Stomach smooth muscle (tissue), 2 donors: ENCODE data around the gene FAM3D.

ENCODE experiments used
- H3K27ac ChIP-seq: one replicate; pipeline ENCODE4 v1.7.0; 2013; ENCODE audit warnings: mild to moderate bottlenecking, low read length, inconsistent platforms
- H3K27me3 ChIP-seq, 2 donors: one replicate each; pipeline ENCODE4 v1.7.0; 2013; ENCODE audit warnings: low read length in 2 of 2; ENCODE audit not compliant: insufficient read depth in 2 of 2, control insufficient read depth in 1 of 2
- H3K36me3 ChIP-seq, 2 donors: one replicate each; pipeline ENCODE4 v1.7.0; 2013; ENCODE audit warnings: low read length in 2 of 2; ENCODE audit not compliant: control insufficient read depth in 2 of 2, insufficient read depth in 2 of 2
- H3K4me1 ChIP-seq: one replicate; pipeline ENCODE4 v1.7.0; 2013; ENCODE audit warnings: low read length; ENCODE audit not compliant: control insufficient read depth, insufficient read depth
- H3K4me3 ChIP-seq, 2 donors: one replicate each; pipeline ENCODE4 v1.7.0; 2013; ENCODE audit warnings: low read length in 2 of 2
- H3K9ac ChIP-seq, 2 donors: one replicate each; pipeline ENCODE4 v1.7.0; 2013; ENCODE audit warnings: low read length in 2 of 2, mild to moderate bottlenecking in 1 of 2
- H3K9me3 ChIP-seq, 2 donors: one replicate each; pipeline ENCODE4 v1.7.0; 2013; ENCODE audit warnings: low read length in 2 of 2; ENCODE audit not compliant: control insufficient read depth in 2 of 2
- donor health status: healthy.
- donor health status: Pancreatic carcinoma.

Gene FAM3D

GRCh38 chr3:58668247-58668646 is 1.7 kb upstream of the FAM3D start:
- Histone ChIP-seq H3K36me3 (no peaks in the 10 kb centered on the region), H3K27me3 (peaks cover 0 to 3% of the 10 kb centered on the region in 2 donors), H3K9me3 (peaks cover 0 to 3% of the 10 kb centered on the region in 2 donors), H3K9ac (no peak overlapping the region), H3K4me3 (no peak overlapping the region), H3K27ac (no peak overlapping the region), H3K4me1 (no peaks in the 10 kb centered on the region)

- Histone ChIP-seq H3K9ac (no peak overlapping the region), H3K36me3 (no peaks in the 10 kb centered on the region), H3K4me1 (no peaks in the 10 kb centered on the region), H3K9me3 (no peaks in the 10 kb centered on the region), H3K27me3 (peaks cover 0 to 3% of the 10 kb centered on the region in 2 donors), H3K27ac (no peak overlapping the region), H3K4me3 (no peak overlapping the region)
Observed at GRCh38 chr3:58667704-58668103, 1.1 kb upstream of the FAM3D start.

GRCh38 chr3:58667229-58667628 is 655 bp upstream of the FAM3D start:
- no peaks in the 10 kb centered on the region for H3K4me1 ChIP-seq
- no peaks in the 10 kb centered on the region for H3K9me3 ChIP-seq
- H3K27me3 ChIP-seq: peaks cover 0 to 3% of the 10 kb centered on the region in 2 donors
- no peak overlapping the region for H3K9ac ChIP-seq
- no peaks in the 10 kb centered on the region for H3K36me3 ChIP-seq
- H3K27ac ChIP-seq: no peak overlapping the region
- H3K4me3 ChIP-seq: no peak overlapping the region

GRCh38 chr3:58665405-58665804 is 1.2 kb downstream of the FAM3D start:
- peaks cover 0 to 3% of the 10 kb centered on the region in 2 donors for H3K27me3 ChIP-seq
- H3K27ac ChIP-seq: no peak overlapping the region
- H3K36me3 ChIP-seq: no peaks in the 10 kb centered on the region
- H3K9ac ChIP-seq: no peak overlapping the region
- no peak overlapping the region for H3K4me3 ChIP-seq
- H3K4me1 ChIP-seq: no peaks in the 10 kb centered on the region
- no peaks in the 10 kb centered on the region for H3K9me3 ChIP-seq

- peaks cover 0 to 3% of the 10 kb centered on the region in 2 donors for H3K27me3 ChIP-seq
- no peaks in the 10 kb centered on the region for H3K36me3 ChIP-seq
- H3K9ac ChIP-seq: no peak overlapping the region
- no peaks in the 10 kb centered on the region for H3K9me3 ChIP-seq
- H3K4me3 ChIP-seq: no peak overlapping the region
- H3K4me1 ChIP-seq: no peaks in the 10 kb centered on the region
- H3K27ac ChIP-seq: no peak overlapping the region
Observed at GRCh38 chr3:58664611-58665010, 2.0 kb downstream of the FAM3D start.

- H3K36me3 ChIP-seq: no peaks in the 10 kb centered on the region
Observed at GRCh38 chr3:58661836-58662420, 4.6 kb downstream of the FAM3D start.

GRCh38 chr3:58660998-58661397 is 5.6 kb downstream of the FAM3D start:
- H3K4me3 ChIP-seq: no peak overlapping the region
- H3K27me3 ChIP-seq: peaks cover 0 to under 1% of the 10 kb centered on the region in 2 donors
- no peaks in the 10 kb centered on the region for H3K9me3 ChIP-seq
- no peaks in the 10 kb centered on the region for H3K4me1 ChIP-seq
- no peaks in the 10 kb centered on the region for H3K36me3 ChIP-seq
- H3K27ac ChIP-seq: no peak overlapping the region
- H3K9ac ChIP-seq: no peak overlapping the region

More at GRCh38 chr3:58661836-58662420, 4.6 kb downstream of the FAM3D start:
- Histone ChIP-seq H3K27ac (no peak overlapping the region), H3K27me3 (no peaks in the 10 kb centered on the region), H3K9ac (no peak overlapping the region), H3K4me1 (no peaks in the 10 kb centered on the region), H3K4me3 (no peak overlapping the region), H3K9me3 (no peaks in the 10 kb centered on the region)

GRCh38 chr3:58659051-58659675 is 7.4 kb downstream of the FAM3D start:
- H3K9me3 ChIP-seq: no peaks in the 10 kb centered on the region
- H3K27ac ChIP-seq: no peak overlapping the region
- no peaks in the 10 kb centered on the region for H3K4me1 ChIP-seq
- H3K27me3 ChIP-seq: peaks cover 0 to 2% of the 10 kb centered on the region in 2 donors
- H3K36me3 ChIP-seq: no peaks in the 10 kb centered on the region
- H3K4me3 ChIP-seq: no peak overlapping the region
- no peak overlapping the region for H3K9ac ChIP-seq

GRCh38 chr3:58658508-58658907 is 8.1 kb downstream of the FAM3D start:
- H3K9ac ChIP-seq: no peak overlapping the region
- H3K27me3 ChIP-seq: peaks cover 0 to 2% of the 10 kb centered on the region in 2 donors
- no peaks in the 10 kb centered on the region for H3K9me3 ChIP-seq
- no peaks in the 10 kb centered on the region for H3K36me3 ChIP-seq
- H3K4me3 ChIP-seq: no peak overlapping the region
- no peak overlapping the region for H3K27ac ChIP-seq
- no peaks in the 10 kb centered on the region for H3K4me1 ChIP-seq

- Histone ChIP-seq H3K36me3 (no peaks in the 10 kb centered on the region), H3K9ac (no peak overlapping the region), H3K27ac (no peak overlapping the region), H3K9me3 (no peaks in the 10 kb centered on the region), H3K4me3 (no peak overlapping the region), H3K27me3 (peaks cover 0 to 2% of the 10 kb centered on the region in 2 donors), H3K4me1 (no peaks in the 10 kb centered on the region)
Observed at GRCh38 chr3:58657571-58658141, 8.9 kb downstream of the FAM3D start.

- no peaks in the 10 kb centered on the region for H3K9me3 ChIP-seq
- H3K36me3 ChIP-seq: no peaks in the 10 kb centered on the region
- no peak overlapping the region for H3K27ac ChIP-seq
- H3K27me3 ChIP-seq: peaks cover 0 to 2% of the 10 kb centered on the region in 2 donors
- no peak overlapping the region for H3K4me3 ChIP-seq
- H3K9ac ChIP-seq: no peak overlapping the region
- no peaks in the 10 kb centered on the region for H3K4me1 ChIP-seq
Observed at GRCh38 chr3:58657036-58657520, 9.5 kb downstream of the FAM3D start.
